Panc1 (cell line): ENCODE measurements around the gene NACA2. TPM values are rescaled to one million over a fixed set of nuclear protein-coding genes. Genes with fewer than 3 reads are reported as not detected.

ENCODE experiments used
- ATAC-seq: fragments of 200-7000 bp; cut with Tn5 transposase; 2 replicates; pipeline ENCODE4 v1.9.1; 2020; ENCODE audit warnings: mild to moderate bottlenecking, moderate library complexity
- BruUV-seq: library from RNA; stranded (reverse); fragments of 400-500 nt; replicated peaks from 2 replicates; lab custom pipeline; 2021; lab: Mats Ljungman, UMichigan
- CTCF ChIA-PET: fragments of 300-600 bp; sonication (Branson Sonifier 250); formaldehyde crosslinking; loops from one replicate; lab custom pipeline; 2022; ENCODE audit warnings: antibody characterized with exemption; lab: Charles Lee
- POLR2A ChIA-PET: fragments of 300-600 bp; sonication (Branson Sonifier 250); formaldehyde crosslinking; loops from one replicate; lab custom pipeline; 2022; ENCODE audit warnings: antibody characterized with exemption; lab: Charles Lee
- DNase-seq: peaks from one replicate; pipeline ENCODE4 v3.0.0-alpha.2; 2010; ENCODE audit warnings: low read depth, low spot score
- H3K27ac ChIP-seq: 2 replicates; pipeline ENCODE4 v1.5.1; 2011; ENCODE audit warnings: mild to moderate bottlenecking, low read length, inconsistent platforms
- H3K27me3 ChIP-seq: fragments of 200-500 bp; sonication (Bioruptor generic); 2 replicates; pipeline ENCODE4 v1.6.0; 2014; ENCODE audit warnings: low read length, inconsistent platforms; ENCODE audit not compliant: control insufficient read depth, insufficient read depth
- H3K36me3 ChIP-seq: fragments of 200-500 bp; sonication (Bioruptor generic); 2 replicates; pipeline ENCODE4 v1.5.1; 2014; ENCODE audit warnings: inconsistent platforms, mild to moderate bottlenecking, low read length, moderate library complexity; ENCODE audit not compliant: control insufficient read depth, insufficient read depth
- H3K4me1 ChIP-seq: 2 replicates; pipeline ENCODE4 v1.5.1; 2011; ENCODE audit warnings: inconsistent platforms, mild to moderate bottlenecking, low read length, moderate library complexity; ENCODE audit not compliant: control insufficient read depth, insufficient read depth
- H3K4me3 ChIP-seq, 2 experiments: 2 replicates each; pipeline ENCODE4 v1.5.1; 2011 to 2012; ENCODE audit warnings: low read depth in 2 of 2, low read length in 2 of 2, mild to moderate bottlenecking in 2 of 2, inconsistent platforms in 1 of 2, moderate library complexity in 1 of 2
- H3K9me3 ChIP-seq: fragments of 200-500 bp; sonication (Bioruptor generic); 2 replicates; pipeline ENCODE4 v1.5.1; 2014; ENCODE audit warnings: low read depth, mild to moderate bottlenecking, inconsistent platforms, low read length, moderate library complexity; ENCODE audit not compliant: control insufficient read depth, insufficient read depth
- POLR2AphosphoS5 ChIP-seq: IDR thresholded peaks from 2 replicates; pipeline ENCODE4 v1.6.1; 2012; ENCODE audit warnings: mild to moderate bottlenecking, low read depth, low read length, moderate library complexity
- SIN3A ChIP-seq: IDR thresholded peaks from 2 replicates; pipeline ENCODE4 v1.6.1; 2012; ENCODE audit warnings: low read depth, mild to moderate bottlenecking, low read length, moderate library complexity, borderline replicate concordance; ENCODE audit not compliant: insufficient read depth
- TCF7L2 ChIP-seq: IDR thresholded peaks from 2 replicates; pipeline ENCODE4 v1.6.1; 2011; ENCODE audit warnings: mild to moderate bottlenecking, low read depth, low read length, inconsistent platforms
- in situ Hi-C: cut with HindIII; loops from 2 replicates; pipeline ENCODE4 v1.10.0; 2016; ENCODE audit warnings: low sequenced_read_pairs, low pct_unique_long_range_greater_than_20kb
- intact Hi-C: fragments of 100-400 bp; cut with micrococcal nuclease; formaldehyde crosslinking; loops from one replicate; pipeline ENCODE4 v1.10.0; 2022; ENCODE audit not compliant: unreplicated experiment
- total RNA-seq: library from RNA; stranded (reverse); gene quantifications from one replicate; pipeline ENCODE4 v1.2.1, GENCODE V29; 2021; ENCODE audit not compliant: unreplicated experiment
- TF ChIP-seq, protein P1 (sequence below), 2 experiments: IDR thresholded peaks; 2 replicates each; pipeline ENCODE4 v1.6.1; 2011 to 2012; ENCODE audit warnings: low read depth in 2 of 2, control low read depth in 1 of 2, low read length in 1 of 2, mild to moderate bottlenecking in 1 of 2, moderate library complexity in 1 of 2; ENCODE audit not compliant: insufficient read depth in 1 of 2
- TF ChIP-seq, protein P2 (sequence below): fragments of 450-650 bp; IDR thresholded peaks from 2 replicates; pipeline ENCODE4 v1.5.1; 2017; ENCODE audit warnings: mild to moderate bottlenecking

NACA2 gene
- total RNA-seq, 1 experiment from 2014 or later, result not detected

DNA sequence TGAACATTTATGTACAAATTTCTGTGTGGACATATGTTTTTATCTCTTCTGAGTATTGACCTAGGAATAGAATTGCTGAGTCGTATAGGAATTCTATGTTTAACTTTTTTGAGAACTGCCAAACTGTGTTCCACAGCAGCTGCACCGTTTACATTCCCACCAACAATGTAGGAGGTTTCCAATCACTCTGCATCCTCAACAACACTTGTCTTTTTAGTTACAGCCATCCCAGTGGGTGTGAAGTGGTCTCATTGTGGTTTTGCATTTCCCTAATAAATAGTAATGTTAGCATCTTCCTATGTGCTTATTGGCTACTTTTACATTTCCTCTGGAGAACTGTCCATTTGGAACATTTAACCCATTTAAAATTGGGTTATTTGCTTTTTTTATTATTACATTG lies 36.6 kb upstream of the NACA2 start:
- Histone ChIP-seq H3K36me3 (no peaks in the 10 kb centered on the region), H3K9me3 (no peaks in the 10 kb centered on the region), H3K4me1 (no peaks in the 10 kb centered on the region), H3K27ac (no peak overlapping the region), H3K27me3 (no peaks in the 10 kb centered on the region), H3K4me3 (no peak overlapping the region)
- in situ Hi-C loops, result no loop called here
- TF ChIP-seq, protein P1, sequence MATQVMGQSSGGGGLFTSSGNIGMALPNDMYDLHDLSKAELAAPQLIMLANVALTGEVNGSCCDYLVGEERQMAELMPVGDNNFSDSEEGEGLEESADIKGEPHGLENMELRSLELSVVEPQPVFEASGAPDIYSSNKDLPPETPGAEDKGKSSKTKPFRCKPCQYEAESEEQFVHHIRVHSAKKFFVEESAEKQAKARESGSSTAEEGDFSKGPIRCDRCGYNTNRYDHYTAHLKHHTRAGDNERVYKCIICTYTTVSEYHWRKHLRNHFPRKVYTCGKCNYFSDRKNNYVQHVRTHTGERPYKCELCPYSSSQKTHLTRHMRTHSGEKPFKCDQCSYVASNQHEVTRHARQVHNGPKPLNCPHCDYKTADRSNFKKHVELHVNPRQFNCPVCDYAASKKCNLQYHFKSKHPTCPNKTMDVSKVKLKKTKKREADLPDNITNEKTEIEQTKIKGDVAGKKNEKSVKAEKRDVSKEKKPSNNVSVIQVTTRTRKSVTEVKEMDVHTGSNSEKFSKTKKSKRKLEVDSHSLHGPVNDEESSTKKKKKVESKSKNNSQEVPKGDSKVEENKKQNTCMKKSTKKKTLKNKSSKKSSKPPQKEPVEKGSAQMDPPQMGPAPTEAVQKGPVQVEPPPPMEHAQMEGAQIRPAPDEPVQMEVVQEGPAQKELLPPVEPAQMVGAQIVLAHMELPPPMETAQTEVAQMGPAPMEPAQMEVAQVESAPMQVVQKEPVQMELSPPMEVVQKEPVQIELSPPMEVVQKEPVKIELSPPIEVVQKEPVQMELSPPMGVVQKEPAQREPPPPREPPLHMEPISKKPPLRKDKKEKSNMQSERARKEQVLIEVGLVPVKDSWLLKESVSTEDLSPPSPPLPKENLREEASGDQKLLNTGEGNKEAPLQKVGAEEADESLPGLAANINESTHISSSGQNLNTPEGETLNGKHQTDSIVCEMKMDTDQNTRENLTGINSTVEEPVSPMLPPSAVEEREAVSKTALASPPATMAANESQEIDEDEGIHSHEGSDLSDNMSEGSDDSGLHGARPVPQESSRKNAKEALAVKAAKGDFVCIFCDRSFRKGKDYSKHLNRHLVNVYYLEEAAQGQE (IDR thresholded peaks at IDR 0.05; ENCODE audit: insufficient read depth in 1 of 2, low read depth in 2 of 2, low read length in 1 of 2), result no peak
- TF ChIP-seq, protein P2, sequence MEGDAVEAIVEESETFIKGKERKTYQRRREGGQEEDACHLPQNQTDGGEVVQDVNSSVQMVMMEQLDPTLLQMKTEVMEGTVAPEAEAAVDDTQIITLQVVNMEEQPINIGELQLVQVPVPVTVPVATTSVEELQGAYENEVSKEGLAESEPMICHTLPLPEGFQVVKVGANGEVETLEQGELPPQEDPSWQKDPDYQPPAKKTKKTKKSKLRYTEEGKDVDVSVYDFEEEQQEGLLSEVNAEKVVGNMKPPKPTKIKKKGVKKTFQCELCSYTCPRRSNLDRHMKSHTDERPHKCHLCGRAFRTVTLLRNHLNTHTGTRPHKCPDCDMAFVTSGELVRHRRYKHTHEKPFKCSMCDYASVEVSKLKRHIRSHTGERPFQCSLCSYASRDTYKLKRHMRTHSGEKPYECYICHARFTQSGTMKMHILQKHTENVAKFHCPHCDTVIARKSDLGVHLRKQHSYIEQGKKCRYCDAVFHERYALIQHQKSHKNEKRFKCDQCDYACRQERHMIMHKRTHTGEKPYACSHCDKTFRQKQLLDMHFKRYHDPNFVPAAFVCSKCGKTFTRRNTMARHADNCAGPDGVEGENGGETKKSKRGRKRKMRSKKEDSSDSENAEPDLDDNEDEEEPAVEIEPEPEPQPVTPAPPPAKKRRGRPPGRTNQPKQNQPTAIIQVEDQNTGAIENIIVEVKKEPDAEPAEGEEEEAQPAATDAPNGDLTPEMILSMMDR, result no peak
- no peak for TF ChIP-seq POLR2AphosphoS5
- TF ChIP-seq TCF7L2, result no peak
- TF ChIP-seq SIN3A, result no peak
- intact Hi-C loops, result no loop called here
- ATAC-seq, result no peak
- ChIA-PET POLR2A (no interaction called here), CTCF (no interaction called here)
- no TSS peak for BruUV-seq
- DNase-seq, result no peak

DNA sequence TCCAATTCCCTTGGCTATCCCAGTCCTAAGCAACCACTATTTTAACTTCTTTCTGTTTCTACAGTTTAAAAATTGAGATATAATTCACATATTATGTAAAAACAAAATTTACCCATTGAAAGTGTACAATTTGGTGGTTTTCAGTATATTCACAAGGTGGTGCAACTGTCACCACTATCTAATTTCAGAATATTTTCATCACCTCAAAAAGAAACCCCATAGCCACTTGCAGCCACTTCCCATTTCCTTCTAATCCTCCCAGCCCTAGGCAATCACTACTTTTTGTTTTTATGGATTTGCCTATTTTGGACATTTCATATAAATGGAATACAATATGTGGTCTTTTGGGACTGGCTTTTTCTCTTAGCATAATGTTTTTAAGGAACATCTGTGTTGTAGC lies 36.1 kb upstream of the NACA2 start:
- H3K9me3 ChIP-seq, result no peaks in the 10 kb centered on the region
- ChIA-PET CTCF (no interaction called here), POLR2A (no interaction called here)
- intact Hi-C loops (no loop called here), in situ Hi-C loops (no loop called here)
- TF ChIP-seq TCF7L2, result no peak
- no peaks in the 10 kb centered on the region for H3K27me3 ChIP-seq
- H3K4me3 ChIP-seq, result no peak overlapping the region
- no peak overlapping the region for H3K27ac ChIP-seq
- ATAC-seq (no peak), DNase-seq (no peak)
- H3K36me3 ChIP-seq, result no peaks in the 10 kb centered on the region
- BruUV-seq, result no TSS peak
- no peaks in the 10 kb centered on the region for H3K4me1 ChIP-seq

DNA sequence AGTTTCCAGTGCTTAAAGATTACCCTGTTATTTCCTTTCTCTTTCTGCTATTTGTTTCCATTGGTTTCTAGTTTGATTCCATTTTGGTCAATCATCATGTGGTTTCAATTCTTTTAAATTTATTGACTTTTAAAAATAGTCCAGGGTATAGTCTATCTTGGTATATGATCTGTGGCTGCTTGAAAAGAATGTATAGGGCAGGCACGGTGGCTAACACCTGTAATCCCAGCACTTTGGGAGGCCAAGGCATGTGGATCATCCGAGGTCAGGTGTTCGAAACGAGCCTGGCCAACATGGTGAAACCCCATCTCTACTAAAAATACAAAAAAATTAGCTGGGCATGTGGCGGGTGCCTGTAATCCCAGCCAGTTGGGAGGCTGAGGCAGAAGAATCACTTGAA lies 34.5 kb upstream of the NACA2 start:
- Histone ChIP-seq H3K36me3 (no peaks in the 10 kb centered on the region), H3K9me3 (no peaks in the 10 kb centered on the region), H3K4me3 (no peak overlapping the region), H3K27me3 (no peaks in the 10 kb centered on the region), H3K4me1 (no peaks in the 10 kb centered on the region), H3K27ac (no peak overlapping the region)
- DNase-seq (no peak), ATAC-seq (no peak)
- POLR2A ChIA-PET, result no interaction called here
- BruUV-seq, result no TSS peak
- CTCF ChIA-PET, result no interaction called here
- intact Hi-C loops, result no loop called here
- in situ Hi-C loops, result no loop called here
- TF ChIP-seq TCF7L2 (no peak), SIN3A (no peak), POLR2AphosphoS5 (no peak)
- TF ChIP-seq, protein P1 (IDR thresholded peaks at IDR 0.05; ENCODE audit: insufficient read depth in 1 of 2, low read depth in 2 of 2, low read length in 1 of 2), result no peak
- TF ChIP-seq, protein P2, result no peak
